Uterus (tissue), 2 donors: ENCODE data around the gene TMEM54.

Experiments used
- POLR2A ChIP-seq, 2 donors: fragments of 450-650 bp; IDR thresholded peaks; one replicate each; pipeline ENCODE4 v1.6.1; 2016; ENCODE audit warnings: antibody characterized with exemption in 2 of 2, mild to moderate bottlenecking in 1 of 2, moderate library complexity in 1 of 2
- TF ChIP-seq, protein P1 (sequence below), 4 experiments: fragments of 200-600 bp in 2 of 4; fragments of 450-650 bp in 2 of 4; sonication (generic) in 2 of 4; IDR thresholded peaks; one replicate each; pipeline ENCODE4 v1.5.1; 2016 to 2019; ENCODE audit warnings: antibody characterized with exemption in 4 of 4, mild to moderate bottlenecking in 2 of 4, moderate library complexity in 1 of 4

GRCh38 chr1:32893198-32894018 lies 7.8 kb downstream of the TMEM54 start:
- TF ChIP-seq, protein P1, sequence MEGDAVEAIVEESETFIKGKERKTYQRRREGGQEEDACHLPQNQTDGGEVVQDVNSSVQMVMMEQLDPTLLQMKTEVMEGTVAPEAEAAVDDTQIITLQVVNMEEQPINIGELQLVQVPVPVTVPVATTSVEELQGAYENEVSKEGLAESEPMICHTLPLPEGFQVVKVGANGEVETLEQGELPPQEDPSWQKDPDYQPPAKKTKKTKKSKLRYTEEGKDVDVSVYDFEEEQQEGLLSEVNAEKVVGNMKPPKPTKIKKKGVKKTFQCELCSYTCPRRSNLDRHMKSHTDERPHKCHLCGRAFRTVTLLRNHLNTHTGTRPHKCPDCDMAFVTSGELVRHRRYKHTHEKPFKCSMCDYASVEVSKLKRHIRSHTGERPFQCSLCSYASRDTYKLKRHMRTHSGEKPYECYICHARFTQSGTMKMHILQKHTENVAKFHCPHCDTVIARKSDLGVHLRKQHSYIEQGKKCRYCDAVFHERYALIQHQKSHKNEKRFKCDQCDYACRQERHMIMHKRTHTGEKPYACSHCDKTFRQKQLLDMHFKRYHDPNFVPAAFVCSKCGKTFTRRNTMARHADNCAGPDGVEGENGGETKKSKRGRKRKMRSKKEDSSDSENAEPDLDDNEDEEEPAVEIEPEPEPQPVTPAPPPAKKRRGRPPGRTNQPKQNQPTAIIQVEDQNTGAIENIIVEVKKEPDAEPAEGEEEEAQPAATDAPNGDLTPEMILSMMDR (IDR thresholded peaks at IDR 0.05): peak in 1 of 4 experiments; percentile 9
- TF ChIP-seq POLR2A (IDR thresholded peaks at IDR 0.05): no peak
